GM23338 (cell line): ENCODE measurements around the gene FMNL1. TPM values are rescaled to one million over a fixed set of nuclear protein-coding genes. Genes with fewer than 3 reads are reported as not detected.
"Not testable (repeated sequence)": the region's sequence is repeated elsewhere in the genome, so short reads cannot be mapped to it uniquely, and the experiment has no call there.

Experiments
- ATAC-seq: fragments of 200-7000 bp; cut with Tn5 transposase; 3 replicates; pipeline ENCODE4 v1.9.1; 2020
- DNase-seq: peaks from one replicate; pipeline ENCODE4 v3.0.0-alpha.2; 2015; ENCODE audit warnings: low spot score
- H2AFZ ChIP-seq: fragments of 200-600 bp; sonication (generic); 2 replicates; pipeline ENCODE4 v1.8.0; 2016; ENCODE audit warnings: antibody characterized with exemption, mild to moderate bottlenecking, moderate library complexity
- H3F3A ChIP-seq: fragments of 200-600 bp; sonication (generic); replicated peaks from 2 replicates; pipeline ENCODE4 v1.8.0; 2017; ENCODE audit warnings: antibody characterized with exemption, mixed run types, low read depth
- H3K27ac ChIP-seq: fragments of 200-600 bp; sonication (generic); 2 replicates; pipeline ENCODE4 v1.6.1; 2016; ENCODE audit warnings: low read depth
- H3K27me3 ChIP-seq: fragments of 200-600 bp; sonication (generic); 2 replicates; pipeline ENCODE4 v1.8.0; 2016; ENCODE audit warnings: mild to moderate bottlenecking, mixed run types, moderate library complexity; ENCODE audit not compliant: insufficient read depth
- H3K36me3 ChIP-seq: fragments of 200-600 bp; sonication (generic); 2 replicates; pipeline ENCODE4 v1.8.0; 2016; ENCODE audit warnings: mild to moderate bottlenecking; ENCODE audit not compliant: insufficient read depth
- H3K4me1 ChIP-seq: fragments of 200-600 bp; sonication (generic); 2 replicates; pipeline ENCODE4 v1.8.0; 2016; ENCODE audit warnings: mild to moderate bottlenecking, moderate library complexity; ENCODE audit not compliant: insufficient read depth
- H3K4me2 ChIP-seq: fragments of 200-600 bp; sonication (generic); 2 replicates; pipeline ENCODE4 v1.7.1; 2017; ENCODE audit warnings: mixed run types
- H3K4me3 ChIP-seq: fragments of 200-600 bp; sonication (generic); 2 replicates; pipeline ENCODE4 v1.6.1; 2016; ENCODE audit warnings: mixed run types
- H3K79me2 ChIP-seq: fragments of 200-600 bp; sonication (generic); replicated peaks from 2 replicates; pipeline ENCODE4 v1.8.0; 2017; ENCODE audit warnings: mild to moderate bottlenecking; ENCODE audit not compliant: insufficient read depth
- H3K9me2 ChIP-seq: fragments of 200-600 bp; sonication (generic); 2 replicates; pipeline ENCODE4 v1.8.0; 2017; ENCODE audit not compliant: insufficient read depth
- H4K20me1 ChIP-seq: fragments of 200-600 bp; sonication (generic); replicated peaks from 2 replicates; pipeline ENCODE4 v1.8.0; 2017; ENCODE audit warnings: mild to moderate bottlenecking; ENCODE audit not compliant: insufficient read depth
- H3K27ac Mint-ChIP-seq: 2 replicates; pipeline ENCODE4 v1.8.0; 2020; ENCODE audit warnings: inconsistent platforms, mild to moderate bottlenecking, moderate library complexity, mixed read lengths
- H3K27me3 Mint-ChIP-seq: 3 replicates; pipeline ENCODE4 v1.8.0; 2022; ENCODE audit warnings: low read depth, mild to moderate bottlenecking, moderate library complexity, mixed read lengths, inconsistent platforms; ENCODE audit not compliant: insufficient read depth, poor library complexity
- H3K36me3 Mint-ChIP-seq: 3 replicates; pipeline ENCODE4 v1.8.0; 2021; ENCODE audit warnings: low read depth, mild to moderate bottlenecking, inconsistent platforms, moderate library complexity, mixed read lengths
- H3K4me1 Mint-ChIP-seq: 3 replicates; pipeline ENCODE4 v1.8.0; 2020; ENCODE audit warnings: mild to moderate bottlenecking, inconsistent platforms, mixed read lengths
- H3K4me3 Mint-ChIP-seq: 3 replicates; pipeline ENCODE4 v1.8.0; 2021; ENCODE audit warnings: moderate library complexity, mild to moderate bottlenecking, inconsistent platforms, mixed read lengths
- H3K9me3 Mint-ChIP-seq: 3 replicates; pipeline ENCODE4 v1.8.0; 2020; ENCODE audit warnings: moderate library complexity, mild to moderate bottlenecking, inconsistent platforms, mixed read lengths
- CREB1 ChIP-seq: fragments of 250-450 bp; sonication (Bioruptor Pico); IDR thresholded peaks from 2 replicates; pipeline ENCODE4 v1.5.0; 2020; ENCODE audit warnings: low read depth, mild to moderate bottlenecking, moderate library complexity
- CTCF ChIP-seq, 2 experiments: fragments of 200-600 bp in 1 of 2; sonication (generic) in 1 of 2; conservative IDR thresholded peaks; 2 replicates each; pipeline versions ENCODE4 v1.5.1 to v1.6.1; 2016 to 2017; ENCODE audit warnings: antibody characterized with exemption in 2 of 2, low read depth in 2 of 2, mild to moderate bottlenecking in 2 of 2, moderate library complexity in 1 of 2
- ETS1 ChIP-seq: IDR thresholded peaks from 2 replicates; pipeline ENCODE4 v1.6.1; 2016; ENCODE audit warnings: antibody characterized with exemption
- EZH2 ChIP-seq: fragments of 200-600 bp; sonication (generic); IDR thresholded peaks from one replicate; pipeline ENCODE4 v1.8.0; 2017; ENCODE audit warnings: antibody characterized with exemption, mild to moderate bottlenecking, low read depth; ENCODE audit not compliant: unreplicated experiment
- JUNB ChIP-seq: IDR thresholded peaks from one replicate; pipeline ENCODE4 v1.6.1; 2016; ENCODE audit warnings: antibody characterized with exemption; ENCODE audit not compliant: unreplicated experiment
- NANOG ChIP-seq: IDR thresholded peaks from 2 replicates; pipeline ENCODE4 v1.6.1; 2016; ENCODE audit warnings: antibody characterized with exemption, borderline replicate concordance
- POLR2AphosphoS5 ChIP-seq: IDR thresholded peaks from 2 replicates; pipeline ENCODE4 v1.6.1; 2016; ENCODE audit warnings: antibody characterized with exemption, low read depth
- REST ChIP-seq: IDR thresholded peaks from one replicate; pipeline ENCODE4 v1.6.1; 2018; ENCODE audit warnings: antibody characterized with exemption; ENCODE audit not compliant: unreplicated experiment
- ZNF331 ChIP-seq: fragments of 250-450 bp; sonication (Bioruptor Pico); IDR thresholded peaks from 2 replicates; pipeline ENCODE4 v1.5.0; 2020; ENCODE audit warnings: low read depth, mild to moderate bottlenecking, moderate library complexity
- polyA plus RNA-seq: library from polyadenylated mRNA; unstranded; fragments of >200 nt; fragmentation: Nextera tagmentation; extraction: Ambion mirVana; gene quantifications from 2 replicates; pipeline ENCODE4 v1.2.1, GENCODE V29; 2016
- total RNA-seq: library from RNA; depleted of rRNA; stranded (reverse); fragments of >200 nt; shearing (Covaris generic); gene quantifications from 2 replicates; pipeline ENCODE4 v1.2.3, GENCODE V29; 2014
- TF ChIP-seq, protein P1 (sequence below): fragments of 250-450 bp; sonication (Bioruptor Pico); IDR thresholded peaks from 2 replicates; pipeline ENCODE4 v1.5.0; 2020; ENCODE audit warnings: mild to moderate bottlenecking, moderate library complexity

FMNL1 gene
- total and polyA plus RNA-seq, 2 experiments from 2014 or later, result 6.6 to 9.3 TPM

- Mint-ChIP-seq H3K27me3 (peaks cover 26% of the 10 kb centered on the region), H3K4me1 (peaks cover 35% of the 10 kb centered on the region), H3K36me3 (peaks cover 15% of the 10 kb centered on the region)
- not testable (repeated sequence) for H3K4me3 Mint-ChIP-seq, H2AFZ ChIP-seq, H3K9me2 ChIP-seq, H3K36me3 ChIP-seq, H3F3A ChIP-seq, H3K79me2 ChIP-seq, H3K9me3 Mint-ChIP-seq, H3K4me3 ChIP-seq, ATAC-seq, DNase-seq, H3K27ac ChIP-seq, H4K20me1 ChIP-seq, H3K27me3 ChIP-seq, H3K27ac Mint-ChIP-seq, H3K4me2 ChIP-seq
- peaks cover 26% of the 10 kb centered on the region for H3K4me1 ChIP-seq
Observed at GRCh38 chr17:45253237-45253636, 31.6 kb downstream of the FMNL1 start.

DNA sequence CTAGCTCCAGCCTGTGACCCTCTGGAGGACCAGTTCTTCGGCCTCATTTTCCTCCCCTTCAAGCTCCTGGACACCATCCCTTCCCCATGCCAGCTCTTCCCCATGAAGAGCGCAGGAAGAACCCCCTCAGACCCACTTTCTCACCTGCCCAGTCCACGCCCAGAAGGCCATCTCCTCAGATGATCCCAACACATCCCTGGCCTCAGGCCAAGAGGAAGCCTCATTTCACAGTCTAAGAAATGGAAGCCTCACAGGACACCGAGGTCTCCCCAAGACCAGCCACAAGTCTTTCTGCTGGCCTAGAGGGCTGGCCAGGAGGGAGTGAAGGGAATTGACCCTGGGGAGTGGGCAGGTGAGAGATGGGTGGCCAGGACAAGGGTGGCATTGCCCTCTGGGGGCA, 32.2 kb downstream of the FMNL1 start:
- H4K20me1 ChIP-seq, result no peaks in the 10 kb centered on the region
- DNase-seq (no peak), ATAC-seq (no peak)
- Mint-ChIP-seq H3K27me3 (peaks cover 26% of the 10 kb centered on the region), H3K4me3 (no peak overlapping the region), H3K27ac (no peak overlapping the region), H3K36me3 (peaks cover 15% of the 10 kb centered on the region), H3K4me1 (peaks cover 29% of the 10 kb centered on the region), H3K9me3 (no peaks in the 10 kb centered on the region; the same call in 2 of the 3 replicates)
- TF ChIP-seq REST, result no peak
- no peak for TF ChIP-seq CTCF (conservative IDR thresholded peaks at IDR 0.05; ENCODE audit: low read depth in 2 of 2)
- TF ChIP-seq JUNB, result no peak
- no peak for TF ChIP-seq POLR2AphosphoS5
- TF ChIP-seq NANOG, result no peak
- TF ChIP-seq CREB1 (CRISPR knock-in tag), result no peak
- TF ChIP-seq ZNF331 (CRISPR knock-in tag), result no peak
- TF ChIP-seq ETS1, result no peak
- no peak for TF ChIP-seq EZH2
- TF ChIP-seq, protein P1, sequence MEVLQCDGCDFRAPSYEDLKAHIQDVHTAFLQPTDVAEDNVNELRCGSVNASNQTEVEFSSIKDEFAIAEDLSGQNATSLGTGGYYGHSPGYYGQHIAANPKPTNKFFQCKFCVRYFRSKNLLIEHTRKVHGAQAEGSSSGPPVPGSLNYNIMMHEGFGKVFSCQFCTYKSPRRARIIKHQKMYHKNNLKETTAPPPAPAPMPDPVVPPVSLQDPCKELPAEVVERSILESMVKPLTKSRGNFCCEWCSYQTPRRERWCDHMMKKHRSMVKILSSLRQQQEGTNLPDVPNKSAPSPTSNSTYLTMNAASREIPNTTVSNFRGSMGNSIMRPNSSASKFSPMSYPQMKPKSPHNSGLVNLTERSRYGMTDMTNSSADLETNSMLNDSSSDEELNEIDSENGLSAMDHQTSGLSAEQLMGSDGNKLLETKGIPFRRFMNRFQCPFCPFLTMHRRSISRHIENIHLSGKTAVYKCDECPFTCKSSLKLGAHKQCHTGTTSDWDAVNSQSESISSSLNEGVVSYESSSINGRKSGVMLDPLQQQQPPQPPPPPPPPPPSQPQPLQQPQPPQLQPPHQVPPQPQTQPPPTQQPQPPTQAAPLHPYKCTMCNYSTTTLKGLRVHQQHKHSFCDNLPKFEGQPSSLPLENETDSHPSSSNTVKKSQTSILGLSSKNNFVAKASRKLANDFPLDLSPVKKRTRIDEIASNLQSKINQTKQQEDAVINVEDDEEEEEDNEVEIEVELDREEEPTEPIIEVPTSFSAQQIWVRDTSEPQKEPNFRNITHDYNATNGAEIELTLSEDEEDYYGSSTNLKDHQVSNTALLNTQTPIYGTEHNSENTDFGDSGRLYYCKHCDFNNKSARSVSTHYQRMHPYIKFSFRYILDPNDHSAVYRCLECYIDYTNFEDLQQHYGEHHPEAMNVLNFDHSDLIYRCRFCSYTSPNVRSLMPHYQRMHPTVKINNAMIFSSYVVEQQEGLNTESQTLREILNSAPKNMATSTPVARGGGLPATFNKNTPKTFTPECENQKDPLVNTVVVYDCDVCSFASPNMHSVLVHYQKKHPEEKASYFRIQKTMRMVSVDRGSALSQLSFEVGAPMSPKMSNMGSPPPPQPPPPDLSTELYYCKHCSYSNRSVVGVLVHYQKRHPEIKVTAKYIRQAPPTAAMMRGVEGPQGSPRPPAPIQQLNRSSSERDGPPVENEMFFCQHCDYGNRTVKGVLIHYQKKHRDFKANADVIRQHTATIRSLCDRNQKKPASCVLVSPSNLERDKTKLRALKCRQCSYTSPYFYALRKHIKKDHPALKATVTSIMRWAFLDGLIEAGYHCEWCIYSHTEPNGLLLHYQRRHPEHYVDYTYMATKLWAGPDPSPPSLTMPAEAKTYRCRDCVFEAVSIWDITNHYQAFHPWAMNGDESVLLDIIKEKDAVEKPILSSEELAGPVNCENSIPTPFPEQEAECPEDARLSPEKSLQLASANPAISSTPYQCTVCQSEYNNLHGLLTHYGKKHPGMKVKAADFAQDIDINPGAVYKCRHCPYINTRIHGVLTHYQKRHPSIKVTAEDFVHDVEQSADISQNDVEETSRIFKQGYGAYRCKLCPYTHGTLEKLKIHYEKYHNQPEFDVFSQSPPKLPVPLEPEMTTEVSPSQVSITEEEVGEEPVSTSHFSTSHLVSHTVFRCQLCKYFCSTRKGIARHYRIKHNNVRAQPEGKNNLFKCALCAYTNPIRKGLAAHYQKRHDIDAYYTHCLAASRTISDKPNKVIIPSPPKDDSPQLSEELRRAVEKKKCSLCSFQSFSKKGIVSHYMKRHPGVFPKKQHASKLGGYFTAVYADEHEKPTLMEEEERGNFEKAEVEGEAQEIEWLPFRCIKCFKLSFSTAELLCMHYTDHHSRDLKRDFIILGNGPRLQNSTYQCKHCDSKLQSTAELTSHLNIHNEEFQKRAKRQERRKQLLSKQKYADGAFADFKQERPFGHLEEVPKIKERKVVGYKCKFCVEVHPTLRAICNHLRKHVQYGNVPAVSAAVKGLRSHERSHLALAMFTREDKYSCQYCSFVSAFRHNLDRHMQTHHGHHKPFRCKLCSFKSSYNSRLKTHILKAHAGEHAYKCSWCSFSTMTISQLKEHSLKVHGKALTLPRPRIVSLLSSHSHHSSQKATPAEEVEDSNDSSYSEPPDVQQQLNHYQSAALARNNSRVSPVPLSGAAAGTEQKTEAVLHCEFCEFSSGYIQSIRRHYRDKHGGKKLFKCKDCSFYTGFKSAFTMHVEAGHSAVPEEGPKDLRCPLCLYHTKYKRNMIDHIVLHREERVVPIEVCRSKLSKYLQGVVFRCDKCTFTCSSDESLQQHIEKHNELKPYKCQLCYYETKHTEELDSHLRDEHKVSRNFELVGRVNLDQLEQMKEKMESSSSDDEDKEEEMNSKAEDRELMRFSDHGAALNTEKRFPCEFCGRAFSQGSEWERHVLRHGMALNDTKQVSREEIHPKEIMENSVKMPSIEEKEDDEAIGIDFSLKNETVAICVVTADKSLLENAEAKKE (CRISPR knock-in tag), result no peak
- H3K4me1 ChIP-seq, result peaks cover 20% of the 10 kb centered on the region
- no peaks in the 10 kb centered on the region; the same call in 1 of the 2 replicates for H3K9me2 ChIP-seq
- no peaks in the 10 kb centered on the region for H3K27me3 ChIP-seq
- H2AFZ ChIP-seq, result no peak overlapping the region
- peaks cover 3% of the 10 kb centered on the region; the same call in 1 of the 2 replicates for H3K79me2 ChIP-seq
- no peak overlapping the region for H3K4me3 ChIP-seq
- H3K36me3 ChIP-seq, result no peaks in the 10 kb centered on the region
- no peak overlapping the region for H3K27ac ChIP-seq
- no peaks in the 10 kb centered on the region for H3F3A ChIP-seq
- H3K4me2 ChIP-seq, result no peak overlapping the region
